Muscle layer of duodenum (tissue), 2 donors: ENCODE data around the gene SSC5D.

ENCODE experiments used
- H3K27ac ChIP-seq: one replicate; pipeline ENCODE4 v1.7.0; 2013; ENCODE audit warnings: mild to moderate bottlenecking, low read length
- H3K27me3 ChIP-seq: one replicate; pipeline ENCODE4 v1.7.0; 2013; ENCODE audit warnings: low read depth, mild to moderate bottlenecking, control low read depth, low read length
- H3K36me3 ChIP-seq, 2 donors: one replicate each; pipeline ENCODE4 v1.7.0; 2013; ENCODE audit warnings: low read length in 2 of 2, control low read depth in 1 of 2, mild to moderate bottlenecking in 1 of 2; ENCODE audit not compliant: insufficient read depth in 2 of 2, control insufficient read depth in 1 of 2
- H3K4me1 ChIP-seq, 2 donors: one replicate each; pipeline ENCODE4 v1.7.0; 2013; ENCODE audit warnings: low read length in 2 of 2, mild to moderate bottlenecking in 2 of 2, control low read depth in 1 of 2, moderate library complexity in 1 of 2; ENCODE audit not compliant: insufficient read depth in 2 of 2, control insufficient read depth in 1 of 2
- H3K4me3 ChIP-seq, 2 donors: one replicate each; pipeline ENCODE4 v1.7.0; 2013; ENCODE audit warnings: low read length in 2 of 2, low read depth in 1 of 2, mild to moderate bottlenecking in 1 of 2
- H3K9me3 ChIP-seq, 2 donors: one replicate each; pipeline ENCODE4 v1.7.0; 2013; ENCODE audit warnings: low read length in 2 of 2, control low read depth in 1 of 2, mild to moderate bottlenecking in 1 of 2; ENCODE audit not compliant: control insufficient read depth in 1 of 2
- donor health status: healthy.

The SSC5D gene

GRCh38 chr19:55465460-55466240, 22.6 kb upstream of the SSC5D start:
- Histone ChIP-seq H3K9me3 (no peaks in the 10 kb centered on the region), H3K4me3 (no peak overlapping the region), H3K4me1 (peaks cover 4 to 20% of the 10 kb centered on the region in 2 donors), H3K27me3 (no peaks in the 10 kb centered on the region), H3K36me3 (no peaks in the 10 kb centered on the region), H3K27ac (no peak overlapping the region)

- Histone ChIP-seq H3K27me3 (no peaks in the 10 kb centered on the region), H3K4me1 (peaks cover 4 to 16% of the 10 kb centered on the region in 2 donors), H3K4me3 (no peak overlapping the region), H3K27ac (no peak overlapping the region), H3K9me3 (no peaks in the 10 kb centered on the region), H3K36me3 (no peaks in the 10 kb centered on the region)
Measured at GRCh38 chr19:55466241-55466614, 22.0 kb upstream of the SSC5D start.

GRCh38 chr19:55467236-55468053, 20.8 kb upstream of the SSC5D start:
- Histone ChIP-seq H3K27ac (no peak overlapping the region), H3K4me3 (no peak overlapping the region), H3K9me3 (no peaks in the 10 kb centered on the region), H3K36me3 (no peaks in the 10 kb centered on the region), H3K27me3 (no peaks in the 10 kb centered on the region), H3K4me1 (peaks cover 4 to 13% of the 10 kb centered on the region in 2 donors)

- peaks cover 4 to 8% of the 10 kb centered on the region in 2 donors for H3K4me1 ChIP-seq
- no peaks in the 10 kb centered on the region for H3K27me3 ChIP-seq
- no peaks in the 10 kb centered on the region for H3K9me3 ChIP-seq
- no peak overlapping the region for H3K4me3 ChIP-seq
- H3K27ac ChIP-seq = no peak overlapping the region
- no peaks in the 10 kb centered on the region for H3K36me3 ChIP-seq
Measured at GRCh38 chr19:55468054-55468393, 20.2 kb upstream of the SSC5D start.

- peaks cover 8 to 14% of the 10 kb centered on the region in 2 donors for H3K4me1 ChIP-seq
- no peak overlapping the region for H3K4me3 ChIP-seq
- H3K27me3 ChIP-seq = no peaks in the 10 kb centered on the region
- H3K27ac ChIP-seq = no peak overlapping the region
- no peaks in the 10 kb centered on the region for H3K9me3 ChIP-seq
- H3K36me3 ChIP-seq = no peaks in the 10 kb centered on the region
Measured at GRCh38 chr19:55471266-55471665, 17.0 kb upstream of the SSC5D start.

GRCh38 chr19:55472463-55472862, 15.8 kb upstream of the SSC5D start:
- Histone ChIP-seq H3K27me3 (no peaks in the 10 kb centered on the region), H3K4me1 (peaks cover 6 to 18% of the 10 kb centered on the region in 2 donors), H3K9me3 (no peaks in the 10 kb centered on the region), H3K36me3 (no peaks in the 10 kb centered on the region), H3K27ac (no peak overlapping the region), H3K4me3 (no peak overlapping the region)

- Histone ChIP-seq H3K4me3 (no peak overlapping the region), H3K9me3 (no peaks in the 10 kb centered on the region), H3K4me1 (peaks cover 9 to 16% of the 10 kb centered on the region in 2 donors), H3K36me3 (no peaks in the 10 kb centered on the region), H3K27me3 (no peaks in the 10 kb centered on the region), H3K27ac (no peak overlapping the region)
Measured at GRCh38 chr19:55473225-55474012, 14.8 kb upstream of the SSC5D start.

GRCh38 chr19:55474269-55475265, 13.7 kb upstream of the SSC5D start:
- Histone ChIP-seq H3K4me3 (no peak overlapping the region), H3K9me3 (no peaks in the 10 kb centered on the region), H3K4me1 (peaks cover 9 to 16% of the 10 kb centered on the region in 2 donors), H3K36me3 (no peaks in the 10 kb centered on the region), H3K27ac (no peak overlapping the region), H3K27me3 (no peaks in the 10 kb centered on the region)

- H3K4me1 ChIP-seq = peaks cover 9 to 16% of the 10 kb centered on the region in 2 donors
- H3K27me3 ChIP-seq = no peaks in the 10 kb centered on the region
- H3K4me3 ChIP-seq = peak within 1 kb of the TSS; percentile 75 to 87
- peaks cover 0 to 6% of the 10 kb centered on the region in 2 donors for H3K36me3 ChIP-seq
- H3K9me3 ChIP-seq = no peaks in the 10 kb centered on the region
- H3K27ac ChIP-seq = peak within 1 kb of the TSS; percentile 87
Measured at GRCh38 chr19:55476100-55476775, 12.0 kb upstream of the SSC5D start, which contains the start of gene ZNF628. Gene ZNF628 (plus strand): TSS chr19:55476617. CDS start chr19:55479911, 3,294 bp downstream.

- peak overlapping the region; percentile 16 to 75 for H3K4me3 ChIP-seq
Measured at GRCh38 chr19:55477905-55478304, 10.3 kb upstream of the SSC5D start.

More at GRCh38 chr19:55477905-55478304, 10.3 kb upstream of the SSC5D start:
- peaks cover 9 to 16% of the 10 kb centered on the region in 2 donors for H3K4me1 ChIP-seq
- H3K36me3 ChIP-seq = peaks cover 0 to 15% of the 10 kb centered on the region in 2 donors
- no peak overlapping the region for H3K27ac ChIP-seq
- H3K9me3 ChIP-seq = no peaks in the 10 kb centered on the region
- H3K27me3 ChIP-seq = no peaks in the 10 kb centered on the region
